H9 (cell line): ENCODE measurements around the gene CLK4. TPM values are rescaled to one million over a fixed set of nuclear protein-coding genes. Genes with fewer than 3 reads are reported as not detected.

ENCODE experiments used
- DNase-seq: peaks from one replicate; pipeline ENCODE4 v3.0.0-alpha.2; 2017
- H2AFZ ChIP-seq: one replicate; pipeline ENCODE4 v1.6.1; 2013; ENCODE audit warnings: mild to moderate bottlenecking, low read length, control low read depth, moderate library complexity
- H2AK5ac ChIP-seq: 2 replicates; pipeline ENCODE4 v1.6.1; 2013; ENCODE audit warnings: low read length, control low read depth, mixed read lengths; ENCODE audit not compliant: insufficient read length
- H2BK120ac ChIP-seq: one replicate; pipeline ENCODE4 v1.6.1; 2013; ENCODE audit warnings: low read depth, mild to moderate bottlenecking, low read length, control low read depth, inconsistent platforms; ENCODE audit not compliant: poor library complexity, severe bottlenecking
- H2BK12ac ChIP-seq: 2 replicates; pipeline ENCODE4 v1.6.1; 2013; ENCODE audit warnings: low read length, control low read depth, mixed read lengths, low read depth; ENCODE audit not compliant: insufficient read length
- H2BK15ac ChIP-seq: 2 replicates; pipeline ENCODE4 v1.6.1; 2013; ENCODE audit warnings: low read depth, low read length, control low read depth
- H2BK20ac ChIP-seq: one replicate; pipeline ENCODE4 v1.6.1; 2013; ENCODE audit warnings: low read depth, mild to moderate bottlenecking, low read length, control low read depth, inconsistent platforms; ENCODE audit not compliant: poor library complexity, severe bottlenecking
- H2BK5ac ChIP-seq: 2 replicates; pipeline ENCODE4 v1.6.1; 2013; ENCODE audit warnings: low read length, control low read depth, mixed read lengths; ENCODE audit not compliant: insufficient read length
- H3K14ac ChIP-seq: 2 replicates; pipeline ENCODE4 v1.6.1; 2013; ENCODE audit warnings: low read length, control low read depth; ENCODE audit not compliant: insufficient read depth
- H3K18ac ChIP-seq: 2 replicates; pipeline ENCODE4 v1.6.1; 2013; ENCODE audit warnings: low read depth, mild to moderate bottlenecking, mixed read lengths, low read length, control low read depth; ENCODE audit not compliant: insufficient read length
- H3K23ac ChIP-seq: 2 replicates; pipeline ENCODE4 v1.6.1; 2013; ENCODE audit warnings: low read length, control low read depth, mixed read lengths, low read depth; ENCODE audit not compliant: insufficient read length
- H3K23me2 ChIP-seq: 2 replicates; pipeline ENCODE4 v1.6.1; 2013; ENCODE audit warnings: low read depth, mild to moderate bottlenecking, mixed read lengths, low read length, control low read depth; ENCODE audit not compliant: insufficient read length, poor library complexity, severe bottlenecking
- H3K27ac ChIP-seq: 2 replicates; pipeline ENCODE4 v1.5.1; 2013; ENCODE audit warnings: low read length, control low read depth, mixed read lengths, low read depth; ENCODE audit not compliant: insufficient read length
- H3K27me3 ChIP-seq: 2 replicates; pipeline ENCODE4 v1.6.1; 2013; ENCODE audit warnings: low read length, control low read depth, inconsistent platforms; ENCODE audit not compliant: insufficient read depth
- H3K4ac ChIP-seq: 2 replicates; pipeline ENCODE4 v1.6.1; 2013; ENCODE audit warnings: low read depth, mild to moderate bottlenecking, control low read depth, inconsistent platforms, low read length, moderate library complexity
- H3K4me1 ChIP-seq: 2 replicates; pipeline ENCODE4 v1.6.1; 2013; ENCODE audit warnings: low read length, control low read depth, inconsistent platforms; ENCODE audit not compliant: insufficient read depth
- H3K4me2 ChIP-seq: 2 replicates; pipeline ENCODE4 v1.6.1; 2013; ENCODE audit warnings: low read length, control low read depth, mixed read lengths; ENCODE audit not compliant: insufficient read length, insufficient read depth
- H3K56ac ChIP-seq: 2 replicates; pipeline ENCODE4 v1.6.1; 2013; ENCODE audit warnings: low read depth, mild to moderate bottlenecking, mixed read lengths, low read length, control low read depth; ENCODE audit not compliant: insufficient read length
- H3K79me1 ChIP-seq: 2 replicates; pipeline ENCODE4 v1.6.1; 2013; ENCODE audit warnings: low read depth, mild to moderate bottlenecking, moderate library complexity, low read length, control low read depth, inconsistent platforms; ENCODE audit not compliant: insufficient read depth, poor library complexity, severe bottlenecking
- H3K79me2 ChIP-seq: 2 replicates; pipeline ENCODE4 v1.6.1; 2013; ENCODE audit warnings: low read length, control low read depth, inconsistent platforms; ENCODE audit not compliant: insufficient read depth
- H3K9ac ChIP-seq: 2 replicates; pipeline ENCODE4 v1.6.1; 2013; ENCODE audit warnings: low read length, control low read depth, mixed read lengths; ENCODE audit not compliant: insufficient read length; ENCODE audit errors: extremely low read depth
- H3K9me3 ChIP-seq: one replicate; pipeline ENCODE4 v1.6.1; 2013; ENCODE audit warnings: low read depth, low read length, inconsistent platforms; ENCODE audit not compliant: control insufficient read depth
- H3T11ph ChIP-seq: one replicate; pipeline ENCODE4 v1.6.1; 2013; ENCODE audit warnings: mild to moderate bottlenecking, low read length, control low read depth, inconsistent platforms
- H4K20me1 ChIP-seq: one replicate; pipeline ENCODE4 v1.6.1; 2013; ENCODE audit not compliant: control insufficient read depth, insufficient read length, insufficient read depth
- H4K5ac ChIP-seq: 2 replicates; pipeline ENCODE4 v1.6.1; 2013; ENCODE audit warnings: low read depth, mild to moderate bottlenecking, mixed read lengths, low read length, control low read depth; ENCODE audit not compliant: insufficient read length
- H4K8ac ChIP-seq: replicated peaks from 2 replicates; pipeline ENCODE4 v1.6.1; 2013; ENCODE audit warnings: low read length, control low read depth, mixed read lengths, low read depth; ENCODE audit not compliant: insufficient read length
- H4K91ac ChIP-seq: 2 replicates; pipeline ENCODE4 v1.6.1; 2013; ENCODE audit warnings: low read depth, mild to moderate bottlenecking, moderate library complexity, mixed read lengths, low read length, control low read depth; ENCODE audit not compliant: insufficient read length
- H3K27ac Mint-ChIP-seq, 3 experiments: 2 replicates in 2 of 3; 3 replicates in 1 of 3; pipeline ENCODE4 v1.8.0; 2020 to 2021; ENCODE audit warnings: mixed read lengths in 3 of 3, mild to moderate bottlenecking in 1 of 3, moderate library complexity in 1 of 3
- H3K27me3 Mint-ChIP-seq: 2 replicates; pipeline ENCODE4 v1.8.0; 2021; ENCODE audit warnings: low read depth, mild to moderate bottlenecking, moderate library complexity, mixed read lengths
- H3K36me3 Mint-ChIP-seq, 3 experiments: 2 replicates in 2 of 3; 3 replicates in 1 of 3; pipeline ENCODE4 v1.8.0; 2020 to 2021; ENCODE audit warnings: low read depth in 3 of 3, mixed read lengths in 3 of 3; ENCODE audit not compliant: insufficient read depth in 1 of 3
- H3K4me1 Mint-ChIP-seq, 2 experiments: 2 replicates each; pipeline ENCODE4 v1.8.0; 2020; ENCODE audit warnings: mixed read lengths in 2 of 2
- H3K4me3 Mint-ChIP-seq, 2 experiments: 2 replicates in 1 of 2; 3 replicates in 1 of 2; pipeline ENCODE4 v1.8.0; 2020 to 2021; ENCODE audit warnings: mild to moderate bottlenecking in 2 of 2, mixed read lengths in 2 of 2, moderate library complexity in 1 of 2
- H3K9me3 Mint-ChIP-seq, 2 experiments: 2 replicates in 1 of 2; 3 replicates in 1 of 2; pipeline ENCODE4 v1.8.0; 2020; ENCODE audit warnings: mild to moderate bottlenecking in 2 of 2, mixed read lengths in 2 of 2, moderate library complexity in 1 of 2
- CTCF ChIP-seq: fragments of 200-600 bp; sonication (generic); conservative IDR thresholded peaks from 3 replicates; pipeline ENCODE4 v1.8.0; 2021; ENCODE audit warnings: antibody characterized with exemption, mild to moderate bottlenecking
- WGBS: extraction: QIAGEN DNeasy Blood & Tissue Kit; methylation state at CpG from one replicate; pipeline ENCODE4 v1.1.7; 2013; ENCODE audit warnings: missing lambda C conversion rate, low lambda C conversion rate, mixed read lengths; ENCODE audit not compliant: insufficient read length; ENCODE audit errors: extremely low coverage; 5-methylcytosine and 5-hydroxymethylcytosine counted together
- total RNA-seq: library from RNA; stranded (reverse); gene quantifications from 2 replicates; pipeline ENCODE4 v1.2.1, GENCODE V29; 2021

CLK4 gene
- total RNA-seq, 1 experiment from 2014 or later, result 12.5 TPM

- no peak for TF ChIP-seq CTCF
- no peaks in the 10 kb centered on the region; the same call in 1 of the 2 replicates for H3K27me3 ChIP-seq
- no peak overlapping the region for H2BK12ac ChIP-seq
- peaks cover 30 to 33% of the 10 kb centered on the region in 2 experiments for H3K4me1 Mint-ChIP-seq
- H2BK15ac ChIP-seq, result no peak overlapping the region
- H3K36me3 Mint-ChIP-seq, result peaks cover 0 to 12% (median 0%) of the 10 kb centered on the region in 3 experiments; a peak in 4 of 7 replicates
- peaks cover 31% of the 10 kb centered on the region for H3K27me3 Mint-ChIP-seq
- H3K23ac ChIP-seq, result no peak overlapping the region
- no peak overlapping the region for H2AK5ac ChIP-seq
- H3K56ac ChIP-seq, result no peak overlapping the region
- no peak overlapping the region for H3K18ac ChIP-seq
- H3K4me3 Mint-ChIP-seq, result no peak overlapping the region
- H3K14ac ChIP-seq, result no peak overlapping the region
- H2BK120ac ChIP-seq, result no peak overlapping the region
- no CpG with 5 or more reads among the region's 11 CpGs for WGBS
- no peak overlapping the region for H4K91ac ChIP-seq
- 0 out of 7 replicates have a peak overlapping the region, but pooled peaks of 1 of the 3 experiments have one; percentile 76 for H3K27ac Mint-ChIP-seq
- no peaks in the 10 kb centered on the region for H3K79me1 ChIP-seq
- H3K27ac ChIP-seq, result no peak overlapping the region
- no peak overlapping the region for H2BK5ac ChIP-seq
- no peak overlapping the region for H2AFZ ChIP-seq
- no peak overlapping the region for H2BK20ac ChIP-seq
- H3K9ac ChIP-seq, result no peak overlapping the region
- no peaks in the 10 kb centered on the region; a peak in 2 of 5 replicates for H3K9me3 Mint-ChIP-seq
- no peak overlapping the region for H4K5ac ChIP-seq
- no peak overlapping the region for H3T11ph ChIP-seq
- no peaks in the 10 kb centered on the region for H3K9me3 ChIP-seq
- H3K23me2 ChIP-seq, result no peaks in the 10 kb centered on the region
- no peaks in the 10 kb centered on the region for H3K79me2 ChIP-seq
- H4K20me1 ChIP-seq, result no peaks in the 10 kb centered on the region
- H4K8ac ChIP-seq, result no peak overlapping the region
- no peak overlapping the region for H3K4me2 ChIP-seq
- H3K4me1 ChIP-seq, result no peaks in the 10 kb centered on the region; the same call in 1 of the 2 replicates
- H3K4ac ChIP-seq, result no peak overlapping the region
- no peak for DNase-seq
Observed at GRCh38 chr5:178554311-178554710, 72.5 kb downstream of the CLK4 start.
